Measurements from ENCODE around the gene YES1.

YES1 gene

GRCh38 chr18:750456-750855, 61.6 kb downstream of the YES1 start:
- Histone ChIP-seq H3K4me1 (peaks cover 0 to 12% (median 3%) of the 10 kb centered on the region in 4 donors), H3K27ac (no peak overlapping the region), H3K27me3 (no peaks in the 10 kb centered on the region), H3K4me3 (no peak overlapping the region), H3K9me3 (no peaks in the 10 kb centered on the region), H3K36me3 (peaks cover 21 to 58% (median 32%) of the 10 kb centered on the region in 3 donors)
- DNase-seq = no peak
- TF ChIP-seq CTCF (IDR thresholded peaks at IDR 0.05) = no peak
- intact Hi-C loops (cut with DNase I; ENCODE audit: low total_unique reads) = no loop called here

GRCh38 chr18:744832-745597, 67.0 kb downstream of the YES1 start:
- H3K27me3 ChIP-seq = no peaks in the 10 kb centered on the region
- H3K9me3 ChIP-seq = no peaks in the 10 kb centered on the region
- no peak for TF ChIP-seq CTCF (IDR thresholded peaks at IDR 0.05)
- intact Hi-C loops (cut with DNase I; ENCODE audit: low total_unique reads) = no loop called here
- no peak for DNase-seq
- no peak overlapping the region for H3K27ac ChIP-seq
- H3K36me3 ChIP-seq = peaks cover 28 to 63% (median 30%) of the 10 kb centered on the region in 3 donors
- H3K4me1 ChIP-seq = no peaks in the 10 kb centered on the region
- no peak overlapping the region for H3K4me3 ChIP-seq

GRCh38 chr18:741931-742512, 70.0 kb downstream of the YES1 start:
- no peak for DNase-seq
- Histone ChIP-seq H3K36me3 (peaks cover 29 to 70% (median 44%) of the 10 kb centered on the region in 3 donors), H3K27ac (no peak overlapping the region), H3K4me3 (no peak overlapping the region), H3K4me1 (no peaks in the 10 kb centered on the region), H3K9me3 (no peaks in the 10 kb centered on the region), H3K27me3 (no peaks in the 10 kb centered on the region)
- intact Hi-C loops (cut with DNase I; ENCODE audit: low total_unique reads) = loop anchor here (2.0 kb wide), 1 partner anchor 89 kb away; no protein-coding TSS in a partner anchor
- TF ChIP-seq CTCF (IDR thresholded peaks at IDR 0.05) = peak; percentile 67 to 75

GRCh38 chr18:732371-732770, 79.7 kb downstream of the YES1 start:
- no peak for DNase-seq
- no peaks in the 10 kb centered on the region for H3K27me3 ChIP-seq
- peaks cover 33 to 59% (median 52%) of the 10 kb centered on the region in 3 donors for H3K36me3 ChIP-seq
- no peaks in the 10 kb centered on the region for H3K9me3 ChIP-seq
- intact Hi-C loops (cut with DNase I; ENCODE audit: low total_unique reads) = no loop called here
- no peak overlapping the region for H3K4me3 ChIP-seq
- TF ChIP-seq CTCF (IDR thresholded peaks at IDR 0.05) = no peak
- H3K4me1 ChIP-seq = no peaks in the 10 kb centered on the region
- no peak overlapping the region for H3K27ac ChIP-seq

GRCh38 chr18:731185-731584, 80.9 kb downstream of the YES1 start:
- no peak for TF ChIP-seq CTCF (IDR thresholded peaks at IDR 0.05)
- Histone ChIP-seq H3K4me3 (no peak overlapping the region), H3K4me1 (no peaks in the 10 kb centered on the region), H3K9me3 (no peaks in the 10 kb centered on the region), H3K27me3 (no peaks in the 10 kb centered on the region), H3K36me3 (peaks cover 32 to 50% (median 42%) of the 10 kb centered on the region in 3 donors), H3K27ac (no peak overlapping the region)
- intact Hi-C loops (cut with DNase I; ENCODE audit: low total_unique reads) = no loop called here
- DNase-seq = no peak

All from tibial artery (tissue), 4 donors.